Gastrocnemius medialis (tissue), 4 donors: Measurements from ENCODE around the gene CENPP.

Source experiments
- POLR2A ChIP-seq, 2 donors: fragments of 450-650 bp; IDR thresholded peaks; one replicate each; pipeline ENCODE4 v1.6.1; 2017; ENCODE audit warnings: antibody characterized with exemption in 2 of 2, mild to moderate bottlenecking in 2 of 2, moderate library complexity in 2 of 2
- TF ChIP-seq, protein P1 (sequence below), 5 experiments: fragments of 450-650 bp in 3 of 5; fragments of 200-600 bp in 2 of 5; sonication (generic) in 2 of 5; IDR thresholded peaks in 4 of 5; conservative IDR thresholded peaks in 1 of 5; 1 replicate in 4 of 5; 2 replicates in 1 of 5; pipeline ENCODE4 v1.5.1; 2016 to 2019; ENCODE audit warnings: antibody characterized with exemption in 5 of 5, mild to moderate bottlenecking in 3 of 5, moderate library complexity in 3 of 5

DNA sequence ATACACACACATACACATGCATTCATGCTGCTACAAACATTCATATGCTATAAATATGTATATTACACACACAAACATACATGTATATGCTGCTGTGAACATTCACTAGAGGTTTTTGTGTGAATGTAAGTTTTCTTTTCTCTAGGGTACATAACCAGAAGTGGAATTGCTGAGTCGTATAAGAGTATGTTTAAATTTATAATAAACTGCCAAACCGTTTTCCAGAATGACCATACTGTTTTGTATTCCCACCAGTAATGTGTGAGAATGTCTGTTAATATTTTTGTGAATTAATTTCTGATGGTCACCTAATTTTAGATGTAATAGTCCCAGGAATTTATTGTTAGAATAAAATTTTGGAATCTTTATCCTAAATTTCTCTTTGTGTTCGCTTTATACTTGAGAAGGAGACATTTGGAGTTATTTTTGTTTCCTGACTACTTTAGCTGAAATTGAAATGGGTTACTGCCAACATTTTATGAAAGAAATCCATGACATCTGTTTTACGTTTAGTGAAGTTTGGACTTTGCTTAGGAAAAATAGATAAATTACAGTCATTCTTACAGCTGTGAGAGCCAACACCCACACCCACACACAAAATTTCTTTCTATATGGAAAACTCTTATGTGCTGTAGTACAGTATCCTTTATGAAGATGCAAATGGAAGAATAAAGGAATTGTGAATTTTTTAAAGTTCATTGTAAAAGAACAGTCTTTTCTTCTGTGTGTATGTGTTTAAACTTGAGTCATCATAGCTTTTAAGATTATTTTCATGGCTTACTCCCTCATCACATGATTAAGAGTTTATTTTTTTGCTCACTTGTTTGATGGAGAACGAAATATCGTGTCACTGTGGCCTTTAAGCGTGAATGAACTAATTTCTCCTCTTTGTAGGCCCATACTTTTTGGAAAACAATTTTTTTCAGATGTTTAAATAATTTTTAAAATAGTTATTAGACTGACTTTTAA is 24.3 kb downstream of the CENPP start:
- TF ChIP-seq POLR2A (IDR thresholded peaks at IDR 0.05) = no peak
- TF ChIP-seq, protein P1, sequence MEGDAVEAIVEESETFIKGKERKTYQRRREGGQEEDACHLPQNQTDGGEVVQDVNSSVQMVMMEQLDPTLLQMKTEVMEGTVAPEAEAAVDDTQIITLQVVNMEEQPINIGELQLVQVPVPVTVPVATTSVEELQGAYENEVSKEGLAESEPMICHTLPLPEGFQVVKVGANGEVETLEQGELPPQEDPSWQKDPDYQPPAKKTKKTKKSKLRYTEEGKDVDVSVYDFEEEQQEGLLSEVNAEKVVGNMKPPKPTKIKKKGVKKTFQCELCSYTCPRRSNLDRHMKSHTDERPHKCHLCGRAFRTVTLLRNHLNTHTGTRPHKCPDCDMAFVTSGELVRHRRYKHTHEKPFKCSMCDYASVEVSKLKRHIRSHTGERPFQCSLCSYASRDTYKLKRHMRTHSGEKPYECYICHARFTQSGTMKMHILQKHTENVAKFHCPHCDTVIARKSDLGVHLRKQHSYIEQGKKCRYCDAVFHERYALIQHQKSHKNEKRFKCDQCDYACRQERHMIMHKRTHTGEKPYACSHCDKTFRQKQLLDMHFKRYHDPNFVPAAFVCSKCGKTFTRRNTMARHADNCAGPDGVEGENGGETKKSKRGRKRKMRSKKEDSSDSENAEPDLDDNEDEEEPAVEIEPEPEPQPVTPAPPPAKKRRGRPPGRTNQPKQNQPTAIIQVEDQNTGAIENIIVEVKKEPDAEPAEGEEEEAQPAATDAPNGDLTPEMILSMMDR (IDR thresholded peaks at IDR 0.05 in 4 of 5, conservative IDR thresholded peaks at IDR 0.05 in 1 of 5) = no peak
